GM20000 (cell line): ENCODE data around the gene BAIAP2L2.

Experiments used
- DNase-seq: peaks from one replicate; pipeline ENCODE4 v3.0.0; 2012; ENCODE audit warnings: low spot score
- TF ChIP-seq, protein P1 (sequence below): IDR thresholded peaks from 2 replicates; pipeline ENCODE4 v1.5.1; 2012; ENCODE audit warnings: mild to moderate bottlenecking, control low read depth; ENCODE audit errors: extremely low read depth, missing control alignments

BAIAP2L2 gene

DNA sequence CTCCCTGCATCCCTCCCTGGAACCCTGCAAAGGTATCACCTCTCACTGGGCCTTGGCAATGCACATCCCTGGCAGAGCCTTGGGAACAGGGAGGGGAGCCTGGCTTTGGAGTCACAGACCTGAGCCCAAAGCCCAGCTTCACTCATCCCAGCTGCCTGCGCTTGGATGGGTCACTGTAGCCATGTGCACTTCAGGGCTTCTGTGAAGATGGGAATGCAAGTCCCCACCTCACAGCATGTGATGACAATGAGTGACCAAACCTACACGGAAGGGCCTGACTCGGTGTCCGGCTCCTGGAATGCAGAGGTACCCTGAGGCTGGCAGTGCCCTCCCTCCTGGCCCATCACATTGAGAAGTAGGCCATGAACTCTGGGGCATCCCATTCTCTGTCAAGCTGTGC is 22.8 kb upstream of the BAIAP2L2 start:
- no peak for DNase-seq
- TF ChIP-seq, protein P1, sequence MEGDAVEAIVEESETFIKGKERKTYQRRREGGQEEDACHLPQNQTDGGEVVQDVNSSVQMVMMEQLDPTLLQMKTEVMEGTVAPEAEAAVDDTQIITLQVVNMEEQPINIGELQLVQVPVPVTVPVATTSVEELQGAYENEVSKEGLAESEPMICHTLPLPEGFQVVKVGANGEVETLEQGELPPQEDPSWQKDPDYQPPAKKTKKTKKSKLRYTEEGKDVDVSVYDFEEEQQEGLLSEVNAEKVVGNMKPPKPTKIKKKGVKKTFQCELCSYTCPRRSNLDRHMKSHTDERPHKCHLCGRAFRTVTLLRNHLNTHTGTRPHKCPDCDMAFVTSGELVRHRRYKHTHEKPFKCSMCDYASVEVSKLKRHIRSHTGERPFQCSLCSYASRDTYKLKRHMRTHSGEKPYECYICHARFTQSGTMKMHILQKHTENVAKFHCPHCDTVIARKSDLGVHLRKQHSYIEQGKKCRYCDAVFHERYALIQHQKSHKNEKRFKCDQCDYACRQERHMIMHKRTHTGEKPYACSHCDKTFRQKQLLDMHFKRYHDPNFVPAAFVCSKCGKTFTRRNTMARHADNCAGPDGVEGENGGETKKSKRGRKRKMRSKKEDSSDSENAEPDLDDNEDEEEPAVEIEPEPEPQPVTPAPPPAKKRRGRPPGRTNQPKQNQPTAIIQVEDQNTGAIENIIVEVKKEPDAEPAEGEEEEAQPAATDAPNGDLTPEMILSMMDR, result no peak

GRCh38 chr22:38132794-38133193 is 22.3 kb upstream of the BAIAP2L2 start:
- no peak for DNase-seq
- TF ChIP-seq, protein P1, result no peak

DNA sequence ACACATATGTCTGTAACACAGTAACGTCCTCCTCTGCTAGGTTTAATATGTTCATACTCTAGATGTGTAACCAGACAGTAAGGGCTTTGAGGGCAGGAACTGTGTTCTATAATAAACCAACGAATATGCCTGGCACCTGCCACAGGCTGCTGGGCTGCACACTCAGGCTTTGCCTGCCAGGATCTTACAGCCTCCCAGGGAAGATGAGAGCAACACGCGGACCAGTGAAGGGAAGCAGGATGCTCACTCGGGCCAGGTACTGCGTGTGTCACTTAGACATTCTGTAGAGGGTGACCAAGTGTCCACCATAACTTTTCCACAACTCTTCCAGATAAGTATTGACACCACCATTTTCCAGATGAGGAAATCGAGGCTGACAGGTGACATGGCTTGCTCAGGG is 21.7 kb upstream of the BAIAP2L2 start:
- DNase-seq, result no peak
- TF ChIP-seq, protein P1, result no peak

DNA sequence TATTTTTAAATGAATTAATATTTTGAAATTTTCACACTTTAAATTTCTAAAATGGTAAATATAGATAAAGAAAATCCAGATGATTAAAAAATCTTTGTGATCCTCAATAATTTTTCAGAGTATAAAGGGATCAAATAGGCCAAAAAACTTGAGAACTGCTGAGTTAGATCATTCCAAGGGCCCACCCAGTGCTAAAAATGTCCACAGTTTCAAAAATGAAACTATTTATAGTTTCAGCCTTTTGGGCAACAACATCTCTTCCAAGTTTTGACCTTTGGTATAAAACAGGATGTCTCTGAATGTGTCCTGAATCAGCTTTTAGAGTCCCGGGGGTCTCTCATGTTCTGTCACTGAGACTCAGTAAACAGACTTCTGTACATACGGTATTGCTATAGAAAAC is 20.9 kb upstream of the BAIAP2L2 start:
- DNase-seq, result no peak
- TF ChIP-seq, protein P1, result no peak

DNA sequence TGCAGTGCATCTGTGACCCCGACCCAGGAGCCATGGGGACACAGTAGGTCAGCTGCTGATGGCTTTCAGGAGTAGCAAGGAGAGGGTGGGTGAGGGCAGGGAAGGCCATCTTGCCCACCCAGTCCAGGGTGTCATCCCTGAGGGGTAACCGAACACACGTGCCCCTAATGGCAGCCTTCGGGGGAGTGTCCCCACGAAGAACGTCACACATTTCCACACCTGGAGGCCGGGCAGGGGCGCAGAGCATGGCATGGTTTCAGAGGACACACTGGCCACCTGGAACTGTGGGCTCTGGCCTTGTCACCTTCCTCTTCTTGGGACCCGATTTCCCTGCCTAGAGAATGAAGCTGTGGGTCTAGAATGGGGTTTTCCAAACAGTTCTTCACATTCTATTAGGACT is 19.4 kb upstream of the BAIAP2L2 start:
- TF ChIP-seq, protein P1, result no peak
- no peak for DNase-seq

DNA sequence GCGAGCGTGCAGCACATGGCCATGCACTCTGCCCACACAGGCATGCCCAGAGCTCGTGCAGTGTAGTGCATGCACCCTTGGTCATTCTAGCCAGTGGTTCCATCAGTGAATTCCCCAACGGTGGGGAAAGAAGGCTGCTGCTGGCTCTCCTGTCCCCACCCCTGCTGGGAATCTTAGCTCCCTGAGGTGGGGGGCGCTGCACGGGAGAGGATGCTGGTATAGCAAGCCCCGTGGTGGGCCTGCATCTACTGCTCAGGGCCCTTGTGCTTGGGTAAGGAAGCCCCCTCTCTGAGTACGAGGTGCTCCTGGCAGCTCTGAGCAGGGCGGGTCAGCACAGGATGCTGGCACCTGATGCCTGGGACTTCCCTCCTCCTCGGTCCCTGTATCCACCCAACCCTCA is 18.5 kb upstream of the BAIAP2L2 start:
- no peak for DNase-seq
- TF ChIP-seq, protein P1, result no peak

DNA sequence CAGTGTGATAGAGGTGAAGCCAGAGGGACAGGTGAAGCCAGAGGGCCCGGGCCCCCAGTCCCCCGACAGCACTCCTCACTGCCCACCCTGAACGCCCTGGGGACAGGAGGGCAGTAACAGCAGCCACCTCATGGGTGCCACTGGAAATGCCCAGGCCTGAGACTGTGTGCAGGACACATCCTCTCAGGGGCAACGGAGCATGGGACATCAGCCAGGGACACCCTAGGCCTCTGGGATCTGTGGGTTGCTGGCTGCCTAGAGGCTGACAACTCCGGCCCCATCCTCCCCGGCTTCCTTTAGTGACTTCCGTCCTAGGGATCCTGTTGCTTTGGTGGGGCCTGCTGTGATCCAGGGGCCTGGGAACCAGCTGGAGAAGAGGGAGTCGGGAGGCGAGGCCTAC is 17.4 kb upstream of the BAIAP2L2 start:
- TF ChIP-seq, protein P1, result no peak
- no peak for DNase-seq
